Renal pelvis (tissue), 4 donors: ENCODE results near the gene MGA. TPM values are rescaled to one million over a fixed set of nuclear protein-coding genes. Genes with fewer than 3 reads are reported as not detected.

ENCODE experiments used
- DNase-seq: peaks from one replicate; pipeline ENCODE4 v3.0.0-alpha.2; 2013
- polyA plus RNA-seq, 3 donors: library from polyadenylated mRNA; unstranded; fragments of 120-200 nt; gene quantifications; one replicate each; pipeline ENCODE4 v1.2.1, GENCODE V29; 2013; ENCODE audit not compliant: insufficient read length in 3 of 3

MGA gene
- polyA plus RNA-seq, 3 donors: 31.6 to 45.9 (median 41.3) TPM

DNA sequence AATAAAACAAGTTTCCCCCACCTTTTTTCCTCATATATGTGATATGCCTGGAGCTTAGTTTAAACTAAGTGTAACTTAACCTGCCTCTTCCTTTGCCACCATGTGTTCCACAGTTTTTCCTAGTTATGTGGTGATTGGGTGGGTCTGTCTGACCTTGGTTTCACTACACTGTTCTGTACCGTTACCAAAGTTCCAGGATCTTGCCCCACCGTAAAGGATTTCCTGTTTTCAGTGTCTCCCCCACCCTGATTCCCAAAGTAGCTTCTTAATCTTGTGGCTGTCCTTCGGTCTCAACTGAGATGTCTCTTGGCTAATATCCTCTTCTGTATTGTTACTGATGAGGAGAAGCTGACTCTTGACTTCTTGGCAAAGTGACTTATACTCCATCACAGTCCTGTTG, 6.4 kb upstream of the MGA start:
- no peak for DNase-seq

DNA sequence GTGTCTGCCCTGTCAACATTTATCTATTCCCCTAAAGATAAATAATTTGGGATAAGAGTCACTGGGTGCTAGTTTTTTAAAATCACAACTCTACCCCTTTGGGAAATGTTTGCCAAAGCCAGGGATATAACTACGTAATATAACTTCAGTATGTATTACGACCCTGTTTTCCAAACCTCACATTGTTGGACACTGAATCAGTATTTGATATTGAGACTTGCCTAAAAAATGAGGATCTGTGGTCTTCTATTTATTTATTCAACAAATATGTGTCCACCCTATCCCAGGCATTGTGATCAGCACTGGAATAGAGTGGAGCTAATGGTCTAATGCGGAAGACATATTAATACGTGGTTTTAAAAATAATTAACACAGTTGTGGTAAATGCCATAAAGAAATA, 4.5 kb upstream of the MGA start:
- no peak for DNase-seq

DNA sequence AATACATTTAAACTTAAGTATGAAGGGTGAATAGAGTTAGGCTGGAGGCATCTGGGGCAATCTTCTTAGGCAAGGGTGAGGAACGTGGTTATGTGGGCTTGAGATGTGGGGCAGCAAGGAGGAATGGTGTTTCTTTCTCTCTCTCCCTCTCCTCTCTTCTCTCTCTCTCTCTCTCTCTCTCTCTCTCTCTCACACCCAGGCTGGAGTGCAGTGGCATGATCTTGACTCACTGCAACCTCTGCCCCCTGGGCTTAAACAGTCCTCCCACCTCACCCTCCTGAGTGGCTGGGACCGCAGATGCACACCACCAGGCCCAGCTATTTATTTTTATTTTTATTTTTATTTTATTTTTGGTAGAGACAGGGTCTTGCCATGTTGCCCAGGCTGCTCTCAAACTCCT, 4.0 kb upstream of the MGA start:
- no peak for DNase-seq

DNA sequence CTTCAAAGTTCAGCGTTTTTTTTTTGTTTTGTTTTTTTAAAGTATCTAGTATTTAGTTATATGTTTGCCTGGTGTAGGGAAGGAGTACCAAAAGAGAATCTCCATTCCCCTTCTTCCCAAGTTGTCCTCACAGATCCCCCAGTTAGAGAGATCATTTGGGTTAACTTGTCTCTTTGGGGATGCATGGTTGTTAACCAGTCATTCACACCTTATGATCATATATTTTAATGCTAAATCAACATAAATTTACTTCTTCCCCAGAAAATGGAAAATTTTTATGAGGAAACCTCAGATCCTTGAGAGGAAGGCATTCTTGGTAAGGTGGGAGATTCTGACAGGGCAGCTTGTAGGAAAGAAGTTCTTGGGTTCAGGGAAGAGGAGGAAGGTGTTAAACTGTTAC, 1.5 kb upstream of the MGA start:
- no peak for DNase-seq

DNA sequence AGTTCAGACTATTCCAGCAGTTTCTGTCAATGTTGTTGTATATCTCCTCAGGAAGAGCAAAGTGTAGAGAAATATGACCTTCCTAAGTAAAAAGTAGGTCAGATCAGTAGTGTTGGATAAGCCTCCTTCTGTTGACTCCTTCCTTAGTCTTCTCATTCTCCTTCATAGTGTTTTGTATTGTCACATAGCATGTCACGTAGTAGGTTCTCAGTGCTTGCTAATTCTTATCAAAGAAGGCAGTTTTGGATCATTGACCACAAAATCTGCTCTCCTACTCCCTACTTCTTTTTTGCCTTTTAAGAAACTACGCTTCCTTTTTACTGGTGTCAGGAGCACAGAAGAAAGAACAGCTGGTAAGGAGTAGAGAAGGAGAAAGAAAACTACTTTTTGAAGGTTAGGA, 1.0 kb upstream of the MGA start:
- no peak for DNase-seq

DNA sequence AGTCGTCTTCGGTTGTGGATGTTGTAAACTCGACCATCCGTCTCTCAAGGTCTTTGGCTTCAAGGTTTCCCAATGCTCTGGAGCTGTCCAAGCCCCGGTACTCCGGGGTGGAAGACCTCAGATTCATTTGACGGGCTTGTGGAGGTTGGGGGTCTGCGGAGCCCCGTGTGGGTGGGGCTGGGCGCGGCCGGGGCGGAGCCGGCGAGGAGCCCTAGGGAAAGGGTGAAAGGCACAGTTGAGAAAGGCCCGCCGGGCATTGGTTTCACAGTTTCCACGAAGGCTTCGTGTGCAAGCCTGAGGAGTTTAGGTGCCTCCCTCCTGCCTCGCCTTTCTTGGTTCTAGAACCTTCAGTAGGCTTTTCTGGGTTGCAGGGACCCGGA, 360 bp upstream of the MGA start:
- no peak for DNase-seq

DNA sequence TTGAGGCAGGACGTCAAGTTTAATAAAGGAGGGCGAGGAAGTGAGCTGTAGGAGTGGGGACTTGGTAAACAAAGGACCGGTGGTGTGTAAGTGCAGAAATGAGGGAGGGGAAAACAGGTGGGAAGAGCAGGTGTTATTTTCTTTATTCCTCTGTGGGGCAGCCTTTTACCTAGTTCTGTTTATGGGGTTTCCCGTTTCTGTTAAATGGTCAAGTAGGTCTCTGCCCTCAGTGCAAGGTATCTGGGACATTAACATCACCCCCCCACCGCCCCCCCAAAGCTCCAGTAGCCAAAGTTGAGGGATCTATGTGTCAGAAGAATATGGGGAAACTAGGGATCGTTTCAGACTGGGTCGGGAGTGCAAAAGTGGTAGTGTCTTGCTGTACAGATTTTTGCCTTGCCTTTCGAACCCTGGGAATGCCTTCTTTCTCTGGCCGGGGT, 893 bp downstream of the MGA start:
- peak; percentile 16 for DNase-seq

DNA sequence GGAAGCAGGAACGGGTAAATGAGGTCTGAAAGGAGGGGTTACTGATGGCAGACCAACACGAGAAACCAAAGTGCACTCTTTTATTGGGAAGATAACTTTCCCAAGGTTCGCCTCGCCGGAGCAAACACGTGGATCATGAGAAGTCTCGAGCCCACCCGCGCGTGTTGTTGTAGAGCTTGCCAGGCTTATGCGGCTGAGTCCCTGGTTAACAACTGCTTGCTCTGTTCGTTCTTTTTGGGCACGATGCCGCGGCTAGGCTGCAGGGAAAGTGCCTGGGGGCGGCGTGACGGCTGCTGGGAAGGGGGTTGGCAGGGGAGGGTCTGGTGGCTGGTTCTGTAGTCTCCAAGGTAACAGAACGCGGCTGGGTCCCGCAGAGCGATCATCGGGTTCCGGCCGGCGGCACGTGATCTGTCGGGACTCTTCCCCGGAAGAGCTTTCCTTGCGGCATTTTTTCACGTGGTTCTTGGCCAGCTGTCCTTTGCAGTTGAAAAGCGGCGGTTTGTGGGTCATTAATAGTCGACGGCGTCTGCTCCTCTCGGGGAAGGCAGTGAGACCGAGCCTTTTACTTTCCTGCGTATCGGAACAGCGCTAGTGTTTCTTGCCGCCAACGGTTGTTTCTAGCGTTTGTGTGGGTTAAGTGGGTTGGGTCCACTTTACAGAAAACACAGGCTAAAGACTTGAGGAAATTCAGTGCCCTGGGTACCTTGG, 1.5 kb downstream of the MGA start:
- peak; percentile 76 for DNase-seq

DNA sequence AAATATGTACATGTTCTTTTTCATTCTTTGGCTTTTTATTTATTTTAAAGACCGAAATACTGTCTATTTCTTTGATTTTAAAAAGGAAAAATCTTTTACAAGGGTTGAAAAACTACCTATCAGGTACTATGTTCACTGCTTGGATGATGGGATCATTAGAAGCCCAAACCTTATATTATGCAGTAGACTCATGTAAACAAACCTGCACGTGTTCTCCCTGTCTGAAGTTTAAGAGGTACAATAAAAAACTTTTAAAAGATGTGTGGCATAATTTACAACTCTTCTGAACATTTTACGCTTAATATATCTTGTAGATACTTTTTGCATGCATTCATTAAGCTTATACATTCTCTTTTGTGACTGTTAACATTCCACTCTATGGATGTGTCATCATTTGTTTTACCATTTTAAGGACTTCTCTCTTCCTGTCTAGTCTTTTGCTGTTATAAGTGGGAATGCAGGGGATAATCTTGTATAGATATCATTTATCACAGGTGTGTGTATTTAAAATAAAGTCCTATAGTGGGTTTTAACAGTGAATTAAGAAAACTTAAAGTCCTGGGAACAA, 6.2 kb downstream of the MGA start:
- DNase-seq: no peak

DNA sequence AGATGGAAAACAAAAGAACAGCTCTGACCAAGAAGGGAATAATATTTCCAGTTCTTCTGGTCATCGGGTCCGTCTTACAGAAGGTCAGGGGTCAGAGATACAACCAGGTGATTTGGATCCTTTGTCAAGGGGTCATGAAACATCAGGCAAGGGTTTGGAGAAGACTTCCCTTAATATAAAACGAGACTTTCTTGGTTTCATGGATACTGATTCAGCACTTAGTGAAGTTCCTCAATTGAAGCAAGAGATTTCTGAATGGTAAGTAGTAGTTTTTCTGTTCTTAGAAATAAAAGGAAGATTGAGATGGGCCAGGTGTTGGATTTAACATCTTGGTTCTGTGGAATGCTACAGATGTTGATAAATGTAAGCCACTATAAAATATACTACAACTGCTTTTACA, 9.5 kb downstream of the MGA start:
- no peak for DNase-seq

DNA sequence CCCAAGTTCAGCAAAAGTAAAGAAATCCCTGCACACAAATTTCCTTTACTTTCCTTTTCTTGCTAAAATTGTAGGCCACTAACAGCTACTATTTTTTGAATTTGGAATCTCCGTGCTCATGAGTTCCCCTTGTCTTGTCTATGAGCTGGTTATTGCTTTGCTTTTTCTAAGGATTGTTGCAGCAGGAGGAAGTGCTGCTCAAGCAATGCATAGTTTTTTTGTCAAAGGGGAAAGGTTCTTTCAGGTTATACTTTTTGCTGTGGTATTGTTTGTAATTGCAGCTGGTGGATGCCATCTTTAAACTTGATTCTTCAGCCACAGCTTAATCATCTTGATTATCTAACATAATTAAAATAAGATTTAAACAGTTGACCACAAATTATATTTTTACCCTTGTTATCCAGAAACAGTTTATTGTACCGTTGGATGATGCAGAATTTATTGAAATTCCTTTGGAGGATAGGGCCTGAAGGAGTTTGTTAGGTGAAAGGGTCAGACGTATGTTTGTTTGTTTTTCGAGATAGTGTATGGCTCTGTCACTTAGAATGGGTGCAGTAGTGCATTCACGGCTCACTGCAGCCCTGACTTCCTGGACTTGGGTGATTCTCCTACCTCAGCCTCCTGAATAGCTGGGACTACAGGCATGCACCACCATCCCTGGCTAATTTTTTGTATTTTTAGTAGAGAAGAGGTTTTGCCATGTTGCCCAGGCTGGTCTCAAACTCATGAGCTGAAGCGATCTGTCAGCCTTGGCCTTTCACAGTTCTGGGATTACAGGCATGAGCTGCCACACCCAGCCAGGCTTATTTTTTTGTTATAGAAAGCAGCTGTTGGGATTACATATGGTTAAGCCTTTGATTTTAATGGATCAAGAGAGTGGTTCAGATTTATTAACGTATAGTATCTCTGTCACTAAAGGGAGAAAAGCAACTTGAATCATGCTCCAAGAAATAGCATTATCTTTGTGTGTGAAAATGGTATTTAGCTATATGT, 11.7 kb downstream of the MGA start:
- DNase-seq: no peak

DNA sequence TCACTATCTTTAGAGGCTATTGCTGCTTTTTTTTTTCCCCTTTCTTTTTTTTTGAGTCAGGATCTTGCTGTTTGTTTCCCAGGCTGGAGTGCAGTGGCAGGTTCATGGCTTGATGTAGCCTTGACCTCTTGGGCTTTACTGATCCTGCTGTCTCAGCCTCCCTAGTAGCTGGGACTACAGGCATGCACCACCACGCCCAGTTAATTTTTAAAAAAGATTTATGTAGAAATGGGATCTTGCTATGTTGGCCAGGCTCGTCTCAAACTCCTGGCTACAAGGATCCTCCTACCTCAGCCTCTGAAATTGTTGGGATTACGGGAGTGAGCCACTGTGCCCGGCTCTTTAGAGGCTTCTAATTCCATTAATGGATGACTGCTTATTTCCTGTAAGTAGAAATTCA, 15.1 kb downstream of the MGA start:
- no peak for DNase-seq

DNA sequence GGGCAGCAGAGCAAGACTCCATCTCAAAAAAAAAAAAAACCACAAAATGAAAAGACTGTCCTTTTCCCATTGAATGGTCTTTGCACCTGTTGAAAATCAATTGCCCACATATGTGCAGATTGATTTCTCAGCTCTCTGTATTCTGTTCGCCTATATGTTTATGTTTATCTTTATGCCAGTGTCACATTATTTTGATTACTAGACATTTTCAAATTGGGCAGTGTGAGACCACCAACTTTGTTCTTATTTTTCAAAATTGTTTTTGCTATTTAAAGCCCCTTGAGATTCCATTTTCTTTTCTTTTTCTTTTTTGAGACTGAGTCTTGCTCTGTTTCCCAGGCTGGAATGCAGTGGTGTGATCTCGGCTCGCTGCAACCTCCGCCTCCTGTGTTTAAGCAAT, 18.5 kb downstream of the MGA start:
- no peak for DNase-seq

DNA sequence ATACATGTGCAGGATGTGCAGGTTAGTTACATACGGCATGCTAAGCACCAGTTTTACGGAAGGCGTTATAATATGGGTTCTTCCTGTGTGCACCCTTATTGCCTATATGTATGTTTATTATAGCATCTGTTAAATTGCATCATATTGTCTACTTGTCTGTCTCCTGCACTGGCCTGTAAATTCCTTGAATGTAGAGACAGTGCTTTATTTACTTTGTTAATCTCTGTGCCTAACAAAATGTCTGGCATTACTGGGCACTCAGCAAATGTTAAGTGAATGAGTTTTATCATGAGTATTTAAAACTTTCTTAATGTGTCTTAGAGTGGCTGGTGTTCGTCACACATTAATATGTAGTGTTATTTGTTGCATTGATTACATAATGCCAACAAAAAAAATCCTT, 23.8 kb downstream of the MGA start:
- no peak for DNase-seq

DNA sequence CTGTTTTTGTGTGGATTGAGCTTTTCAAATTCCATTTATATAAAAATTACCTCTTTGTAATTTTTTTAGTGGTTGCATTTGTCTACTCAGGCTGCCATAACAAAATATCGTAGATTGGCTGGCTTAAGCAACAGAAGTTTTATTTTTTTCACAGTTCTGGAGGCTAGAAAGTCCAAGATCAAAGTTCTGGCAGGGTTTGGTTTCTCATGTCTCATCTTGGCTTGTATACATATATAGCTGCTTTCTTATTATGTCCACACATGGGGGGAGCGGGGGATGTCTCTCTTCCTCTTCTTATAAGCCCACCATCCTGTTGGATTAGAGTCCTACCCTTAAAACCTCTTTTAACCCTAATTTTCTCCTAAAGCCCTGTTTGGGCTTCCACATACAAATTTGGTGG, 28.5 kb downstream of the MGA start:
- DNase-seq: no peak

DNA sequence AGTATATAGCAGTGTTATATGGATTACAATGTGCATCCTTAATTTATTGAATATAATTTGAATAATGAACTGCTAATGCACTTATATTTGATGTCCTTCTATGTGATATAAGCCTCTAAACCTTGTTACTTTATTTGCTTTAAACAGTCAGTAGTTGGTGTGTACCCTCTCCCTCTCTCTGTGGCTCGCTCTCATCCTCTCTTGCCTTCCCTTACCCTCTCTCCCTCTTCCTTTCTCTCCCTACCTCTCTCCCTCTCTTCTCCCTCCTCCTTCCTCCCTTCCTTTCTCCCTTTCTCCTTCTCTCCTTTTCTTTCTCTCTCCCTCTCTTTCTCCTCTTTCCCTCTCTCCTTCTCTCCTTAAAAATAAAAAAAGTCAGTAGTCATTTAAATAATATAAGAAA, 28.9 kb downstream of the MGA start:
- DNase-seq: no peak

DNA sequence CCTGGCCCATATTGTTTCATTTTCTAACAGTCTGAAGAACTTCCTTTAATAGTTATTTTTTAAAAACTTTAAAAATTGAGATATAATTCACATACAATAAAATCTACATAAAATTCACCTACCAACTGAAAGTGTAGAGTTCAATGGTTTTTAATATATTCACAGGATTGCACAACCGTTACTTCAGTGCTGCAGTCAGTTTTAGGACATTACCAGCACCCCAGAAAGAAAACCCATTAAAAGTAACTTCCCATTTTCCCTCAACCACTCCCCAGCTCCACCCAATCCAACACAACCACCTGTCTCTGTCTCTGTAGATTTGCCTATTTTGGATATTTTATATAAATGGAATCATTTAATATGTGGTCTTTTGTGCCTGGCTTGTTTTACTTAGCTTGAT, 29.6 kb downstream of the MGA start:
- no peak for DNase-seq

DNA sequence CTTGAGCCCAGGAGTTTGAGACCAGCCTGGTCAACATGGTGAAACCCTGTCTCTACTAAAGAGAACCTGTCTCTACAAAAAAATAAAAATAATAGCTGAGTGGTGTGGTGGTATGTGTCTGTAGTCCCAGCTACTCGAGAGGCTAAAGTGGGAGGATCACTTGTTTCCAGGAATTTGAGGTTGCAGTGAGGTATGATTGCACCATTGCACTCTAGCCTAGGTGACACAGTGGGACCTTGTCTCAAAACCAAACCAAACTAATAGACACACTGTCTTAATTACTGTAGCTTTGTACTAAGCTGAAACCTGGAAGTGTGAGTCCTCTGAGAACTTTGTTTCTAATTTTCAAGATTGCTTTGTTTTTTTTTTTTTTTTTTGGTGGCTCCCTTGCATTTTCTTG, 30.4 kb downstream of the MGA start:
- DNase-seq: no peak

DNA sequence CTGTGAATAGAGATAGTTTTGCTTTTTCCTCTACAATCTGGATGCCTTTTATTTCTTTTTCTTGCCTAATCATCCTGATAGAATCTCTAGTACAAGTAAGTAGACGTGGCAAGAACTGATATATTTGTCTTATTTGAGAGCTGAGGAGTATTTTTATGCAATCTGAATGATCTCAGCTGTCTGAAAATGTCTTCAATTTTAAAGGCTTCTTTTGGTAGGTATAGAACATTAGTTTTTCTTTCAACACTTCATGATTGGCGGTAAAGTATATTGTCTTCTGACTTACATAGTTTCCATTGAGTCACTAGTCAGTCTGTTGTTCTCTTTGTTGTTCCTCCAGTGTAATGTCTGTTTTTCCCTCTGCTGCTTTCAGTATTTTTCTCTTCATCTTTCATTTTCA, 31.3 kb downstream of the MGA start:
- DNase-seq: no peak

DNA sequence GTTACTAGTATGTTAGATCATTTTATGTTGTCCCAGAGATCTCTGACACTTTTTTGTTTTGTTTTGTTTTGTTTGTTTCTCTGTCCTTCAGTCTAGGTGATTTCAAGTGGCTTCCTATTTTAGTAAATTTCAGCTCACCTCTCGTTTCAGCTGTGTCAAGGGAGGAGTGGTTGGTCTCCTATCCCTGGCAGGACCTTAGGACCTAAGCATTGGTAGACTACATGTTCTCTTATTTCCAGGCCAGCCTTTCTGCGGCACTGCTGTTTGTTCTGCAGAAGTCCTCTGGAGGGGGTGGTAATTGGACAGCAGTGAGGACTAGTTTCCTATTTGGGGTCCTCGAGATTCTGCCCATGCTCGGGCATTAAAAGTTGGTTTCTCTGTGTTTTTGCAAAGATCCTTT, 31.8 kb downstream of the MGA start:
- DNase-seq: no peak

DNA sequence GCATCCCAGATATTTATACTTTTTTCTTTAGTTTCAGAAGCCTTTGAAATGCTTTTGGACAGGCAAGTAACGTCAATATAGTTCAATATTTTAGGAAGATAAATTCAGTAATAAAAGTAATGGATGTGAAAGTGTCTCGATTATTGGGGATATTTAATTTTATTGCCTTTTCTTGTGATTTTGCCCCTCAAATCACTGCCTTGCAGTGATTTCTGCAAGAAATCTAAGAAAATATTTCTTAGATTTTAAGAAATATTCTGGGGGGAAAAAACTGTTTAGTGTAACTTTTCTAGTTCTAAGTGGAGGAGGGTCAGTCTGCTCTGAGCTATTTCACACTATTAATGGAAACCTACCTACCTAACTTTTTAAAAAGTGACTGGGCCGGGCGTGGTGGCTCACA, 33.6 kb downstream of the MGA start:
- DNase-seq: no peak

DNA sequence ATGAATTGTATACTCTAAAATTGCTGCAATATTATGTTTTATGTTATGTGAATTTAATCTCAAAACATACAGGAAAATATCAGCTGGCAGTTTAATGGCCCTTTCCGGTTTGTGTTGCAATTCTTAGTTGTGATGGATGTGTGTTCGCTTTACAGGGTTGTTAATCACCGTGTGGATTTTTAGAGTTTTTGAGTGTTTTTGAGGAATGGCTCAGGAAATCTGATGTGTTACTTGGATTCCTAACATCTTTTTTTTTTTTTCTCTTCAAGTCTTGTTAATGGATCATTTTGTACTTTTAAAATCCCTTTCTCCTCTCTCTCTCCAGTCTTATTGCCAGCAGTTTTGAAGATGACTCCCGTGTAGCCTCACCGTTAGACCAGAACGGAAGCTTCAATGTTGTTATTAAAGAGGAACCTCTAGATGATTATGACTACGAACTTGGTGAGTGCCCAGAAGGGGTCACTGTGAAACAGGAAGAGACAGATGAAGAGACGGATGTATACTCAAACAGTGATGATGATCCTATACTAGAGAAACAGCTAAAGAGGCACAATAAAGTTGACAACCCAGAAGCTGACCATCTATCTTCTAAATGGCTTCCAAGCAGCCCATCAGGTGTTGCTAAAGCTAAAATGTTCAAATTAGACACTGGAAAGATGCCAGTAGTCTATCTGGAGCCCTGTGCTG, 35.7 kb downstream of the MGA start:
- DNase-seq: peak; percentile 17
